Mesendoderm (in vitro differentiated cells): ENCODE measurements around the gene AQP1.

Experiments used
- DNase-seq: peaks from one replicate; pipeline ENCODE4 v3.0.0; 2013
- H2AK5ac ChIP-seq: 2 replicates; pipeline ENCODE4 v1.6.1; 2013; ENCODE audit warnings: low read length, inconsistent platforms
- H2BK120ac ChIP-seq: 2 replicates; pipeline ENCODE4 v1.6.1; 2013; ENCODE audit warnings: low read depth, mild to moderate bottlenecking, low read length, moderate library complexity, mixed read lengths
- H2BK15ac ChIP-seq: replicated peaks from 2 replicates; pipeline ENCODE4 v1.6.1; 2013; ENCODE audit warnings: low read depth, mild to moderate bottlenecking, moderate library complexity
- H2BK5ac ChIP-seq: 2 replicates; pipeline ENCODE4 v1.6.1; 2013; ENCODE audit warnings: low read length, inconsistent platforms
- H3K18ac ChIP-seq: 2 replicates; pipeline ENCODE4 v1.6.1; 2013; ENCODE audit warnings: mild to moderate bottlenecking, low read length, mixed read lengths
- H3K23ac ChIP-seq: one replicate; pipeline ENCODE4 v1.6.1; 2013; ENCODE audit warnings: low read length
- H3K27ac ChIP-seq: 2 replicates; pipeline ENCODE4 v1.5.1; 2013; ENCODE audit warnings: low read depth, mild to moderate bottlenecking, inconsistent platforms, low read length, moderate library complexity
- H3K27me3 ChIP-seq: 2 replicates; pipeline ENCODE4 v1.6.1; 2013; ENCODE audit warnings: low read length, control low read depth, mild to moderate bottlenecking, inconsistent platforms; ENCODE audit not compliant: insufficient read depth, poor library complexity
- H3K36me3 ChIP-seq: 2 replicates; pipeline ENCODE4 v1.6.1; 2013; ENCODE audit warnings: low read length, inconsistent platforms; ENCODE audit not compliant: control insufficient read depth, insufficient read depth
- H3K4ac ChIP-seq: one replicate; pipeline ENCODE4 v1.6.1; 2013; ENCODE audit warnings: low read depth, mild to moderate bottlenecking, low read length, moderate library complexity
- H3K4me1 ChIP-seq: 2 replicates; pipeline ENCODE4 v1.6.1; 2013; ENCODE audit warnings: low read depth, low read length, inconsistent platforms; ENCODE audit not compliant: control insufficient read depth
- H3K4me2 ChIP-seq: 2 replicates; pipeline ENCODE4 v1.6.1; 2013; ENCODE audit warnings: low read length
- H3K4me3 ChIP-seq: 2 replicates; pipeline ENCODE4 v1.5.1; 2013; ENCODE audit warnings: mild to moderate bottlenecking, low read length
- H3K56ac ChIP-seq: one replicate; pipeline ENCODE4 v1.6.1; 2013; ENCODE audit warnings: low read length
- H3K79me1 ChIP-seq: 2 replicates; pipeline ENCODE4 v1.6.1; 2013; ENCODE audit warnings: low read length, inconsistent platforms
- H3K79me2 ChIP-seq: 2 replicates; pipeline ENCODE4 v1.6.1; 2013; ENCODE audit warnings: mild to moderate bottlenecking, low read length; ENCODE audit not compliant: control insufficient read depth, insufficient read depth
- H3K9ac ChIP-seq: 2 replicates; pipeline ENCODE4 v1.6.1; 2013; ENCODE audit warnings: low read length, inconsistent platforms
- H4K5ac ChIP-seq: one replicate; pipeline ENCODE4 v1.6.1; 2013; ENCODE audit warnings: low read length
- H4K8ac ChIP-seq: one replicate; pipeline ENCODE4 v1.6.1; 2013; ENCODE audit warnings: low read depth, mild to moderate bottlenecking, control low read depth, low read length, moderate library complexity
- WGBS: extraction: QIAGEN DNeasy Blood & Tissue Kit; methylation state at CpG from one replicate; pipeline ENCODE4 v1.1.7; 2013; ENCODE audit warnings: low lambda C conversion rate, missing lambda C conversion rate; ENCODE audit not compliant: insufficient coverage; ENCODE audit errors: extremely low coverage; 5-methylcytosine and 5-hydroxymethylcytosine counted together

AQP1 gene

DNA sequence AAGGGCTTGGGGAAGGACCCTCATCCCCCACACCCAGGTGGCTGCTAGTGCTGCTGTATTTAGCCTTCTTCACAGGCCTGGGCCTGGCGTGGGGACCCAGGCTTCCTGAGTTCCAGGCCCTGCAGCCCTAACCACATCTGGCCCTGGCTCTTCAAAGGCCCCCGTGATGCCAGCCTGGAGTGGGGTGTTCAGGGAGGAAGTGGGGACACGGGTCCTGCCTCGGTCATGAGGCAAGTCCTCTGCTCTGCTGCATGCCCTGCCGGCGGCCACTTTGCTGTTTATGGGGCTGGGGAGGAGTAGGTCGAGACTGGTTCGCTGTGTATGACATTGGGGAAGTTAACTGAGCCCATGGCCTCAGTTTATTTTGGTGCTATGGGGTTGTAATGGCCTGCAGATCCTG lies 8.5 kb upstream of the AQP1 start:
- H3K4ac ChIP-seq = no peak overlapping the region
- WGBS = no CpG with 5 or more reads among the region's 8 CpGs

GRCh38 chr7:30904561-30904960 lies 7.1 kb upstream of the AQP1 start:
- no peak overlapping the region for H3K9ac ChIP-seq
- no peak overlapping the region for H2BK15ac ChIP-seq
- H3K4ac ChIP-seq = no peak overlapping the region
- no CpG with 5 or more reads among the region's 9 CpGs for WGBS
- no peak overlapping the region for H3K56ac ChIP-seq
- no peak overlapping the region for H3K27ac ChIP-seq
- H4K5ac ChIP-seq = no peak overlapping the region
- H2AK5ac ChIP-seq = no peak overlapping the region
- DNase-seq = no peak
- H3K27me3 ChIP-seq = no peaks in the 10 kb centered on the region
- no peak overlapping the region for H4K8ac ChIP-seq
- no peak overlapping the region for H2BK120ac ChIP-seq
- H3K4me1 ChIP-seq = no peaks in the 10 kb centered on the region
- no peak overlapping the region for H3K4me3 ChIP-seq
- no peaks in the 10 kb centered on the region for H3K79me1 ChIP-seq
- no peaks in the 10 kb centered on the region for H3K79me2 ChIP-seq
- no peaks in the 10 kb centered on the region for H3K36me3 ChIP-seq
- no peak overlapping the region for H3K23ac ChIP-seq
- H2BK5ac ChIP-seq = no peak overlapping the region
- H3K18ac ChIP-seq = no peak overlapping the region
- H3K4me2 ChIP-seq = no peak overlapping the region

More for the DNA sequence above, 8.5 kb upstream of the AQP1 start:
- no peaks in the 10 kb centered on the region for H3K79me1 ChIP-seq
- no peak overlapping the region for H3K18ac ChIP-seq
- H3K27me3 ChIP-seq = no peaks in the 10 kb centered on the region
- no peaks in the 10 kb centered on the region for H3K4me1 ChIP-seq
- no peak overlapping the region for H3K23ac ChIP-seq
- no peak overlapping the region for H3K9ac ChIP-seq
- H3K56ac ChIP-seq = no peak overlapping the region
- no peaks in the 10 kb centered on the region for H3K36me3 ChIP-seq
- no peak overlapping the region for H4K5ac ChIP-seq
- no peak overlapping the region for H3K4me2 ChIP-seq
- no peak overlapping the region for H2BK120ac ChIP-seq
- H3K4me3 ChIP-seq = no peak overlapping the region
- no peak overlapping the region for H2AK5ac ChIP-seq
- H2BK5ac ChIP-seq = no peak overlapping the region
- H4K8ac ChIP-seq = no peak overlapping the region
- no peak for DNase-seq
- no peak overlapping the region for H2BK15ac ChIP-seq
- H3K79me2 ChIP-seq = no peaks in the 10 kb centered on the region
- H3K27ac ChIP-seq = no peak overlapping the region

GRCh38 chr7:30905078-30906012 lies 6.3 kb upstream of the AQP1 start:
- Histone ChIP-seq H3K56ac (no peak overlapping the region), H3K4ac (no peak overlapping the region), H3K27me3 (no peaks in the 10 kb centered on the region), H3K79me1 (no peaks in the 10 kb centered on the region), H3K18ac (no peak overlapping the region), H2BK5ac (no peak overlapping the region), H3K9ac (no peak overlapping the region), H3K4me2 (no peak overlapping the region), H2AK5ac (no peak overlapping the region), H4K5ac (no peak overlapping the region), H3K27ac (no peak overlapping the region), H3K4me3 (no peak overlapping the region), H4K8ac (no peak overlapping the region), H3K36me3 (no peaks in the 10 kb centered on the region), H2BK120ac (no peak overlapping the region), H3K23ac (no peak overlapping the region), H2BK15ac (no peak overlapping the region), H3K4me1 (no peaks in the 10 kb centered on the region), H3K79me2 (no peaks in the 10 kb centered on the region)
- no CpG with 5 or more reads among the region's 15 CpGs for WGBS
- DNase-seq = no peak

DNA sequence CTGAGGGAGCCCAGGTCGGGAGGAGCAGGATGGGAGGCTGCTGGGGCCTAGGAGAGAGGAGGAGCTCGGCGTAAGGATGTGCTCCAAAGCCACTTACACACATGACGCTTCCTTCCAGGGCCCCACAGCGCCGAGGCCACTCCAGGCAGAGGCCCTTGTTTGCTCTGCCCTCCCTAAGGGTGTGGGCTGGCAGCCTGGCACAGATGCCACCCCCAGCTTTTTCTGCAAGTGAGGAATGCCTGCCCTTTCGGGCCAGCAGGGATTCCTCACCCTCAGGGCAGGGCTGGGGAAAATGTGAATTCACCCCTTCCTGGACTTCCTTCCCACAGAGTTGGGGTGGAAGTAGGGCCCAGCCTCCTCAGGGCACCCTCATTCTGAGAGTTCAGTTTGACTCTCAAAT lies 5.6 kb upstream of the AQP1 start:
- DNase-seq = no peak
- WGBS = no CpG with 5 or more reads among the region's 7 CpGs

GRCh38 chr7:30906515-30907240 lies 5.0 kb upstream of the AQP1 start:
- H3K27ac ChIP-seq = no peak overlapping the region
- no peak overlapping the region for H3K23ac ChIP-seq
- no peaks in the 10 kb centered on the region for H3K27me3 ChIP-seq
- H3K56ac ChIP-seq = peak overlapping the region; percentile 46
- H2BK15ac ChIP-seq = no peak overlapping the region
- WGBS = no CpG with 5 or more reads among the region's 11 CpGs
- H2BK120ac ChIP-seq = no peak overlapping the region
- H3K4me1 ChIP-seq = no peaks in the 10 kb centered on the region
- no peak overlapping the region for H3K18ac ChIP-seq
- H2AK5ac ChIP-seq = no peak overlapping the region
- no peak overlapping the region for H3K4me3 ChIP-seq
- no peak overlapping the region for H3K9ac ChIP-seq
- DNase-seq = no peak
- no peak overlapping the region for H3K4me2 ChIP-seq
- no peak overlapping the region for H4K5ac ChIP-seq
- H4K8ac ChIP-seq = no peak overlapping the region
- no peak overlapping the region for H3K4ac ChIP-seq
- no peaks in the 10 kb centered on the region for H3K79me1 ChIP-seq
- no peak overlapping the region for H2BK5ac ChIP-seq
- H3K79me2 ChIP-seq = no peaks in the 10 kb centered on the region
- H3K36me3 ChIP-seq = no peaks in the 10 kb centered on the region

More for the DNA sequence above, 5.6 kb upstream of the AQP1 start:
- Histone ChIP-seq H2BK15ac (no peak overlapping the region), H3K4ac (no peak overlapping the region), H3K9ac (no peak overlapping the region), H3K36me3 (no peaks in the 10 kb centered on the region), H3K79me1 (no peaks in the 10 kb centered on the region), H2BK5ac (no peak overlapping the region), H3K27me3 (no peaks in the 10 kb centered on the region), H3K23ac (no peak overlapping the region), H4K5ac (no peak overlapping the region), H3K56ac (peak overlapping the region; percentile 46), H3K18ac (no peak overlapping the region), H2BK120ac (no peak overlapping the region), H3K4me1 (no peaks in the 10 kb centered on the region), H3K4me2 (no peak overlapping the region), H3K4me3 (no peak overlapping the region), H4K8ac (no peak overlapping the region), H3K27ac (no peak overlapping the region), H3K79me2 (no peaks in the 10 kb centered on the region), H2AK5ac (no peak overlapping the region)
